Motor neuron (in vitro differentiated cells): ENCODE measurements around the gene RXRB. TPM values are rescaled to one million over a fixed set of nuclear protein-coding genes. Genes with fewer than 3 reads are reported as not detected.

Experiments used
- ATAC-seq, 8 experiments: fragments of 200-7000 bp; cut with Tn5 transposase; replicated peaks in 6 of 8; 2 replicates each; pipeline ENCODE4 v1.8.0; 2021; ENCODE audit warnings: mild to moderate bottlenecking in 8 of 8, moderate library complexity in 8 of 8
- H3K27ac ChIP-seq, 2 donors: fragments of 250-450 bp; sonication (Bioruptor Pico); 2 replicates each; pipeline ENCODE4 v1.9.0; 2021; ENCODE audit warnings: antibody characterized with exemption in 2 of 2, mild to moderate bottlenecking in 2 of 2, moderate library complexity in 1 of 2
- H3K4me1 ChIP-seq, 2 donors: fragments of 250-450 bp; sonication (Bioruptor Pico); replicated peaks in 1 of 2; 2 replicates each; pipeline ENCODE4 v1.6.1; 2021; ENCODE audit warnings: antibody characterized with exemption in 2 of 2, mild to moderate bottlenecking in 2 of 2, moderate library complexity in 1 of 2
- H3K4me3 ChIP-seq, 5 donors: fragments of 250-450 bp; sonication (Bioruptor Pico); 2 replicates each; pipeline ENCODE4 v1.9.0; 2021; ENCODE audit warnings: antibody characterized with exemption in 5 of 5, mild to moderate bottlenecking in 5 of 5, moderate library complexity in 4 of 5
- WGBS, 10 experiments: fragments of 450-650 bp; shearing (Covaris generic); methylation state at CpG; one replicate each; pipeline ENCODE4 v1.0.0; 2022; 5-methylcytosine and 5-hydroxymethylcytosine counted together
- in situ Hi-C, 9 experiments: fragments of 400-800 bp; cut with MboI; loops; one replicate each; pipeline ENCODE4 v1.15.0; 2021; ENCODE audit warnings: low sequenced_read_pairs in 9 of 9, low pct_unique_long_range_greater_than_20kb in 2 of 9; ENCODE audit not compliant: unreplicated experiment in 9 of 9
- total RNA-seq, 8 experiments: library from RNA; unstranded; fragments of 300-600 nt; gene quantifications; 2 replicates each; pipeline versions ENCODE4 v1.2.3 to v1.2.4, GENCODE V29; 2022

Gene RXRB
- total RNA-seq, 8 experiments from 2014 or later, result 19.3 to 52.0 (median 35.4) TPM

DNA sequence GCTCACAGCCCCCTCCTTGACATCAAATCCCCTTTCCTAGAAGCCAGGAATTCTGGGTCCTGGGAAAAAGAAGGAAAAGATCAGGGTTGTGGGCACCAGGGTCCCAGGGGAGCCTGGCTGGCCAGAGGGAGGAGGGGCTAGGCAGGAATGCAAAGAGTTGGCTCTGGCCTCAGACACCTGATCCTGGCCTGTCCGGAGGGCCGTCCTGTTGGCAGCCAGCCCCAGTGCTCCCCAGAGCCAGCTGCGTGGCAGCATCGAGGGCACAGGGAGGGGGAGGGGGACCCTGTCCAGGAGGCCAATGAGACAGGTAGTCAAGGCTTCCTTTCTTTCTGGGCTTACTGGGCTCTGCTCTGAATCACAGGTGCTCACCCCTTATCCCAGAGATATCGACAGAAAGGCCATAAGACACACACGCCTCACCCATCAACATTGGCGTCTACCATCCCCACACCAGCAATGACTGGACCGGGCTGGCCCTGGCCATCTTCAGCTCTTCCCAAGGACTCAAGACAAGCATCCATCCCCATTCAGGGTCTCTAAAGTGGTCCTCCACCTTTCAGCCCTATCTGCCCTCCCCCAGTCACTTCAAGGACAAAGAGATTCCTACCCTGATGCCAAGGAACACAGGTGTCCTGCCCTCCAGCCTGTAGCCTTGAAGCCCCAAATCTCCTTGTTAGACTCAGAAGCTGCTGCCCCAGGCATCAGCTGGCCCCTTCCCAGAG lies 8.9 kb downstream of the RXRB start:
- in situ Hi-C loops, result no loop called here
- Histone ChIP-seq H3K4me1 (peaks cover 5 to 21% of the 10 kb centered on the region in 2 donors), H3K27ac (no peak overlapping the region), H3K4me3 (no peak overlapping the region)
- 30 to 90% (median 79%) methylated on average over 2 of the region's 8 CpGs; no CpG with 5 or more reads in 7 of the 10 experiments for WGBS, 10 experiments
- peak in 1 of 8 experiments; percentile 25 for ATAC-seq

DNA sequence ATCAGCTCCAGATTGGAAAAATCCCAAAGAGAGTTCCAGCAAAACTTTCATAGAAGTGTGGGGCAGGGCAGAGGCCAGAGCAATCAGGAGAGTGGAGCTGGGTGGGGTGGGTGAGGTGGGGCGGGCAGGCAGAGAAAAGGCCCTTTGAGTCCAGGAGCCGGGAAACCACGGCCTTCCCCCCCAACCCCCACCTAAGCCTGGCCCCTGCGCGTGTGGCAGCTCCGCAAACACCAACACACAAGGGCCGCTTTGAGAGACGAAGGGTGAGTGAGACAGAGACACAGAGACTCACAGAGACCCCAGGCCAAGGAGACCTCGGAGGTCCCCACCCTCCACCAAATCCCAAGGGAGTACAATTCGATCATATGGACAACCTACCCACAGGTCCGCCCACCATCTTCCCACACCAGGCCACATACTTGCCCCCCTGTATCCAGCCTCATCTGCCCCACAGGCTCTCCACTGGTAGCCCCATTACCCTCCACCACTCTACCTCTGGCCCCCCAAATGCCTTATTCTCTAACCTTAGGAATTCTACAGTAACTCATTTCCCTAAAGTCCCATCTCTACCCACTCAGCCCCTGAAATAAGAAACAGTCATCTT lies 9.9 kb downstream of the RXRB start:
- ATAC-seq, result no peak
- H3K4me1 ChIP-seq, result peaks cover 5 to 21% of the 10 kb centered on the region in 2 donors
- no peak overlapping the region for H3K4me3 ChIP-seq
- in situ Hi-C loops, result no loop called here
- H3K27ac ChIP-seq, result no peak overlapping the region
- WGBS, 10 experiments, result 75 to 100% methylated on average over 1 to 2 of the region's 11 CpGs; no CpG with 5 or more reads in 8 of the 10 experiments

DNA sequence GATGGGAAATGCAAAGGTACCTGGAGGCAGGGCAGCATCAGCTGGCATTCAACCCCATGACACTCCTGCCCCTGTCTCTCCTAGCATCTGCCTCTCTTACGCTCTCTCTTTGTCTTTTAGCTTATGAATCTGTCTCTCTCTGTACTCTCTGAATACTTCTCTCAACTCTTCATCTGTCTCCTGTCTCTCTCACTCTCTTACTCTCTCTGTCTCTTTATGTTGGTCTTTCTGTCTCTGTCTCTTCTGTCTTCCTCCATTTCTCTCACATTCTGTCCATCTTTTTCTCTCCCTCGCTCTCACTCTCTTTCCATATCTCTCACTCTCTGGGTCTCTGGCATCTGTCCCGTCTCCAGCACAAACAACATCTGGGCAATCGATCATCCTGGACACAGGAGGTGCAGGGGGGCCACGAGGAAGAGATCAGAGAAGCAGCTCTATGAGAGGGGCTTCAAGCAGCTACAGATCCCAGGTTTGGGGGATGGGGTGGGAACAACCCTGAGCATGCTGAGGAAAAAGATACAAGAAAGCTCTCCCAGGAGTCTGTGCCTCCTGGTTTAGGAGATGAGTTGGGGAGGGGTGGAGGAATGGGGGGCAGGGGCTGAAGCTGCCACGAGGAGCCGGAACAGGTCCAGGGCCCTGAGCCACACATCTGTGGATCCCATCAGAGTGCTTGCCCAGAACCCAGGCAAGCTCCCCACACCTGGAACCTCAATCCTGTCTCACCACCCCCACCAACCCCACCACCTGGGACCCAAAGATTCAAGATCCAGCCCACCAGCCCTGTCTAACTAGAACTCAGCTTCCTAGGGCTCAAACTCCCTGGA lies 10.6 kb downstream of the RXRB start:
- in situ Hi-C loops, result no loop called here
- no peak overlapping the region for H3K27ac ChIP-seq
- H3K4me1 ChIP-seq, result peaks cover 5 to 21% of the 10 kb centered on the region in 2 donors
- 0 to 73% (median 39%) methylated on average over 1 to 5 of the region's 7 CpGs; no CpG with 5 or more reads in 1 of the 10 experiments for WGBS, 10 experiments
- no peak for ATAC-seq
- no peak overlapping the region for H3K4me3 ChIP-seq

DNA sequence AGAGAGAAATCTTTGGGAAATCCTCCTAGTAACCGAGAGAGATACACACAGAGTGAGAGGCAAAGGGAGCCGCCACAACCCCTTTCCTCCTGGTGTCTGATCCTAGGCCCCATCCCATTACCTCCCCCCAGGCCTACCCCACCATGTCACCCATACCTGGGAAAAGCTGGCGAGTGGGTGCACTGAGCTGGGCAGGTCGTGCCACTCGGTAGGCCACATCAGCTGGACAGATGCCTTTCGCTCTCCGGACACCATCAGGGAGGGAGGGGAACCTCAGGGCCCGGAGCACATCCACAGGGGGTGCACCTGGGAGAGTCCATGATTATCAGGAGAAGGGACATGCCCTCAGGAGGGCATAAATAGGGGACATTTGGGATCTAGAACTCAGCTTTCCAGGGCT lies 11.3 kb downstream of the RXRB start:
- in situ Hi-C loops, result no loop called here
- ATAC-seq, result no peak
- peaks cover 5 to 21% of the 10 kb centered on the region in 2 donors for H3K4me1 ChIP-seq
- no peak overlapping the region for H3K27ac ChIP-seq
- 73% methylated on average over 3 of the region's 8 CpGs; no CpG with 5 or more reads in 9 of the 10 experiments for WGBS, 10 experiments
- no peak overlapping the region for H3K4me3 ChIP-seq

DNA sequence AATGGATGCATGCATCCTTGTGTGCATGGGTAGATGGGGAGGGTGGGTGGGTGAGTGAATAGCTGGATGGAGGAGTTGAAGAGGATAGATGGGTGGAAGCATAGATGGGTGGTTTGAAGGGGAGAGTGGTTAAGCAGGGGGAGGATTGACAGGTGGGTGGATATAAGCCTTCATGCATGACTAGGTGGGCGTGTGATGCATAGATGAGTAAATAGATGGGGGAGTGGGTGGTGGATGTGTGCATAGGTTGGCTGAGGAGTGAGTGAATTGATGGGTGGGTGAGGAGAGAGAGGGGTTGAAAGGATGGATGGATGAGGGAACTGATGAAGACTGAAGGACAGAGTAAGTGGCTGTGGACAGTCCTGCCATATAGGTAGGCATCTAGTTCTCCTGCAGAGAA lies 12.7 kb downstream of the RXRB start:
- in situ Hi-C loops, result no loop called here
- Histone ChIP-seq H3K4me3 (no peak overlapping the region), H3K4me1 (peaks cover 2 to 18% of the 10 kb centered on the region in 2 donors), H3K27ac (no peak overlapping the region)
- WGBS, 10 experiments, result 0 to 40% methylated on average over 1 of the region's 1 CpG; no CpG with 5 or more reads in 8 of the 10 experiments
- ATAC-seq, result no peak

DNA sequence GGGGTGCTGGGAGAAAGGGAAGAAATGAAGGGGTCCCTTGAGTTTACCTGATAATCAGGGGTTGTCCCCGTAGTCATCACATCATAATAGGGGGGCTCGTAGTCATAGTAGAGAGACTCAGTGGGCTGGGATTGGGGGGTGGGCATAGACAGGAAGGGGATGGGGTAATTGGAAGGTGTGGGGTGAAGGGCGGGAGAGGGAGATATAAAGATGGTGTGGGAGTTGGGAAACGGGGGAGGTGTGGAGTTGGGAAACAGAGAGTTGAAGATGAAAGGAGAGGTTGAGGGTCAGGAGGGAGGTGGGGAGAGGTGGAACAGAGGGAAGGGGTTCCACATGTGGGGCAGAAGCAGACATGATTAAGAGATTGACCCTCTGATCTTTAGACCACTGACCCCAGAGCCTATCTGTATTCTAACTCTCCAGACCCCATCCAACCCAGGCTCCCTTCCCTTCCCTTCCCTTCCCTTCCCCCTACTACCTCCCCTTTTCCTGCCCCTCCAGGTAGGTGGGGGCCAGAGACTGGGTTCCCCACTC lies 14.7 kb downstream of the RXRB start:
- no peak for ATAC-seq
- H3K27ac ChIP-seq, result no peak overlapping the region
- H3K4me1 ChIP-seq, result no peaks in the 10 kb centered on the region
- WGBS, 10 experiments, result no CpG with 5 or more reads among the region's 4 CpGs
- no peak overlapping the region for H3K4me3 ChIP-seq
- in situ Hi-C loops, result no loop called here

DNA sequence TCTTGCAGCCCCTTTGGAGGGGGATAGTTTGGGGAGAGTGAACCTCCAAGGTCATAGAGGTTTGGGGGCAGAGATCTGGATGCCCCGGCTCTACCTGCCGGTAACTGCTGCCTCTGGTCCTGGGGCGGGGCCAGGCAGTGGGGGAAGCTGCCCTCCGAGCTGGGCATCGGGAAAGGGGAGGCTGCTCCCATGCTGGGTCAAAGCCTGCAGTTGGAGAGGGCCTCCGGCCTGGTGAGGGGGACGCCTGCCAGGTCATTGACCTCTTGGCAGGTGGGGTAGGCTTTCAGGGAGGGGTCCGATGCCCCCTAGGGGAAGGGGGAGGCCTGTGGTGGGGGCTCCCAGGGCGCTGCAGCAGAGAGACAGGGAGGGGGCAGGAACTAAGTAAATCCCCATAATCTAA lies 15.3 kb downstream of the RXRB start:
- no CpG with 5 or more reads among the region's 9 CpGs for WGBS, 10 experiments

DNA sequence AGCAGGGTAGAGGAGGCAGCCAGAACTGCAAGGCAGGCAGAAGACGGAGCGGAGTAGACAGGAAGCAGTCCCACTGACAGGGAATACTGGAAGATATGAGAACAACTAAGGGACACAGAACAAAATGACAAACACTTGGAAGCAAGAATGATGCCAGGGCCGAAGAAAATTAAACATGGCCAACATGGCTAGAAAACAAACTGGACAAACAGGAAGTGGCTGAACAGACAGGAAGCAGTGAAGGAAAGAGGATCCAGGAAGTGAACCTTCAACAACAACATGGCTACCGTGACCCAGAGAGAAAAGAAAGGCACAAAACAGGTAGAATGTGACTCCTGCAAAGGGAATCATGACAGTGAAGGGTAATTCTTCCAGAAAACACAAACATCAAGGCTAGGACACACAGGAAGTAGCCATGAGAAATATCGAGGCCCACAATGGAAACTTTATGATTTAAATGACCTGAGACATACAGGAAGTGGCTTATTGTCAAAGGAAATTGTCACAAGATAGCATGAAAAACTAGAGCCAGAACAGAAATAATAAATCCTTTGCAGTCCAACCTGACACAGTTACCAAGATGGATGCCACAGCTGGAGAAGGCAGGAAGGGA lies 17.3 kb downstream of the RXRB start:
- in situ Hi-C loops, result no loop called here
- Histone ChIP-seq H3K4me3 (no peak overlapping the region), H3K4me1 (no peaks in the 10 kb centered on the region), H3K27ac (no peak overlapping the region)
- ATAC-seq, result no peak
- 50 to 86% (median 73%) methylated on average over 1 to 5 of the region's 5 CpGs for WGBS, 10 experiments

More for the DNA sequence above, 15.3 kb downstream of the RXRB start:
- no peak for ATAC-seq
- H3K27ac ChIP-seq, result no peak overlapping the region
- no peak overlapping the region for H3K4me3 ChIP-seq
- in situ Hi-C loops, result no loop called here
- no peaks in the 10 kb centered on the region for H3K4me1 ChIP-seq

DNA sequence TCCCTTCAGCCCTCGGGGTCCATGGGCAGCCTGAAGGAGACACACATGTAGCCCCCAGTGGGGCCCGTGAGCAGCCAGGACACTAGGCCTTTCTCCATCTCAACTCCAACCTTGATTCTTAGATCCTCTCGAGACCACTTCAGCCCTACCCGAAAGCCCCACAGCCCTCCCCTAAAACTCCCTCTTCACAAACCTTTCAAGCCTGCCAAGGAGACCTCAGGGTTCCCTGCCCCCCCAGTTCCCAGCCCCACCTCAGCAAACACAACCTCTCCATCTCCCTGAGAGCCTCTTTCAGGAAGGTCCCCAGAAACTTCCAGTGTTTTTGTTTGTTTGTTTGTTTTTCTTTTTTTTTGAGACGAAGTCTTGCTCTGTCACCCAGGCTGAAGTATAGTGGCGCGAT lies 19.3 kb downstream of the RXRB start:
- ATAC-seq, result no peak
- no peak overlapping the region for H3K27ac ChIP-seq
- 57 to 100% (median 64%) methylated on average over 1 to 3 of the region's 7 CpGs; no CpG with 5 or more reads in 5 of the 10 experiments for WGBS, 10 experiments
- no peak overlapping the region for H3K4me3 ChIP-seq
- in situ Hi-C loops, result no loop called here
- no peaks in the 10 kb centered on the region for H3K4me1 ChIP-seq

DNA sequence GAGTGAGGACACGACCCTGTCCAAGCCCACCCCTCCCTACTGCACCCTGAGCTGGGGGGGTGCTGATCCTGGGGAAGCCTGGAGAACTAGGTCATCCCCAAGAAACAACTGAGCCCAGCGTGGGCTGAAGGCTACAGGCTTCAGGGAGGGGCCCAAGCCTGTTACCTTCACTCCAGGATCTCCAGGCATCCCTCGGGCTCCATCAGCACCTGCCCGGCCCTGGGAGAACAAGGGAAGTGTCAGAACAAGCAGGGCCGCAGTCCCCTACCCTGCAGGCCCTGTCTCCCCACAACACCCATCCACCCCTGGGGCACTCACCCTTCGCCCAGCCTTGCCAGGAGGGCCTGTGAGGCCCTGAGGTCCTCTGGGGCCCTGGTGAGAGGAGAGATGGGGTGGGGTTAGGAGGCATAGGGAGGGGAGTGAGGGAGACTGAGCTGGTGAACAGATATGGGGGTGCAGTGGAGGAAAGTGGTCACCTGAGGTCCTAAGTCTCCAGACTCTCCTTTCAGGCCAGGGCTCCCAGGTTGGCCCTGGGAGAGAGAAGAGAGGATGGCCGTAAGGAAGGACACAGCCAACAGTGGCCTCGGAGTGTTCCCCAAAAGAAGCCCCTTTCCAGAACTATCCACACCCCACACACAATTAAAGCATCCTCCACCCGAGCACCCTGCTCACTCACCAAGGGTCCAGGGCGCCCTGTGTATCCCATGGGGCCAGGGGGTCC lies 21.6 kb downstream of the RXRB start:
- Histone ChIP-seq H3K4me3 (no peak overlapping the region), H3K27ac (no peak overlapping the region), H3K4me1 (no peaks in the 10 kb centered on the region)
- no peak for ATAC-seq
- in situ Hi-C loops, result no loop called here
- WGBS, 10 experiments, result 100% methylated on average over 1 of the region's 10 CpGs; no CpG with 5 or more reads in 9 of the 10 experiments

DNA sequence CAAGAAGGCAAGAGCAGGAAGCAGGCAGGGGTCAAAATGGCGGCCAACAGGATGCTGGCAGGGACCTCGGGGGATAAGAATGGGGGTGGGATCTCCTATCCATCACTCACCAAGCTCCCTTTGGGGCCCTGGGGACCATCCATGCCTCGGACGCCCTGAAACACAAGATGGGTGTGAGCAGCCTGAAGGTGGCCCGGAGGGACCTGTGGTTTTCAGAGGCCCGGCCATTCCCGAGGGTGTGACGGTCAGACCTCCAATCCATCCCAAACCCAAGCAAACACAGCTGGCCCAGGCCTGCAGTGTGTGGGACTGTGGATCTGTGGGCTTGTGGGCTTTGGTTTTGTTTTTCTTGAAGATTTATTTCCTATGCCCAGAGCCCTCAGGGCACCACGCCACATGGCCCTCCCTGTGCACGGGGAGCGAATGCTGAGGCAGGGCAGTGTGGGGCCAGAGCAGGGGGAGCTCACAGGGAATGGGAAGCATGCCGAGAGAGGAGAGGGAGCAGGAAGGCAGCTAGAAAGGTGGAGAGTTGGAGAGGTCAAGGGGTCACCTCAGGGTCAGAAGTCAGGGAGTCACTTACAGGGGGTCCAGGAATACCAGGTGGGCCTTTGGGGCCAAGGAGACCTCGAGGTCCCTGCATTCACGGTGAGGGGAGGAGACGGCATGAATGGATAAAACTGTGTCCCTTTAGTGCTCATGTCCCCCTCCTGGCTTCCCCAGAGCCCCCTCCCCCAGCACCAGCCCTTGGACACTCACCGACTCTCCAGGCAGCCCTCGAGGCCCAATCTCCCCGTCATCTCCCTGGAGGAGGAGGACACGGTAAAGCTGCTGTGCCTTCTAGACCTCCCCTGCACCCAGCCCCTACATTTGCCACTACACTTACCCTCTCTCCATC lies 22.7 kb downstream of the RXRB start:
- Histone ChIP-seq H3K27ac (no peak overlapping the region), H3K4me3 (no peak overlapping the region), H3K4me1 (no peaks in the 10 kb centered on the region)
- in situ Hi-C loops, result no loop called here
- ATAC-seq, result peak in 3 of 8 experiments; percentile 36 to 86 (median 41)
- 40 to 100% (median 80%) methylated on average over 1 to 4 of the region's 19 CpGs; no CpG with 5 or more reads in 3 of the 10 experiments for WGBS, 10 experiments
